HTERT RPE-1 (cell line): Measurements from ENCODE around the gene TMC4.
"Not testable (repeated sequence)": the region's sequence is repeated elsewhere in the genome, so short reads cannot be mapped to it uniquely, and the experiment has no call there.

ENCODE experiments used
- in situ Hi-C: fragments of 300-500 bp; cut with MboI; formaldehyde crosslinking; loops from 4 replicates; pipeline ENCODE4 v1.14.3; 2020; ENCODE audit warnings: low sequenced_read_pairs

Gene TMC4

DNA sequence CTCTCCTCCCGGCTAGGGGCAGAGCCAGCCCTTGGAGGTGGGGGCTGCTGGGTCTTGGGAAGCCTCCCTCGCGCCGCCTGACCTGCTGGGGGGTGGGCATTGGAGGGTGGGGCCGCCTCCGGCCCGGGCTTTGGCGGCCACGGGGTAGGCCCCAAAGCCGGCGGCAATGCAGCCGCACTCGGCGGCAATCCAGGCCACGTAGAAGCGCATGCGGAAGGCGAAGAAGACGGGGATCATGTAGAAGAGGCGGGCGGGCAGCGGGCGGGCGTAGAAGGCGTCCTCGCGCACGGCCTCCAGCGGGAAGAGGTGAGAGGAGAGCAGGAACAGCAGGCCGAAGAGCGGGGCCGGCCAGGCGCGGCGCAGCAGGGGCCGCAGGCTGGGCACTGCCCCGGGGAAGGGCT, 7.7 kb upstream of the TMC4 start:
- in situ Hi-C loops = no loop called here

DNA sequence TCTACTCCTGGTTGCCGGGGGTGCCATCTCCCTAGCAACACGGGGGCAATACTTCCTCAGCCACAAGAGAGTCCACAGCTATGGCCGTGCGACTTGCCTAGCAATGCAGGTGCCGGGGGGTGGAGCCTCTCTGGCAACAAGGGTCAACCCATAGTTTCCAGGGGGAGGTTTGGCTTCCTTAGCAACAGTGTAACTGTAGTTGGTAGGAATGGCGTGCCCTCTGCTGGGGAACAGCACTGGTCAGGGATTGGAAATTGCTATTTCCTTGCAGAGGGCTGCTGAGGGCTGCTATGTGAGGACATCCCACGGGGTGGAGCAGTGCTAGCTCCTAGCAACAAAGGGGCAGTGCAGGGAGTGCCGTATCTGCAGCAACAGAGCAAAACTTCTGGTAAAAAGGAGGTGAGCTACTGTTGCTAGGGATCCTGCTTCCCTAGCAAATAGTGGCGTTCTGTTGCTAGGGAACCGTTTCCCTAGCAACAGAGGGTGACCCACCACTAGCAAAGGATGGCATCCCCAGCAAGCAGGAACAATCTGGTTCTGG, 7.0 kb upstream of the TMC4 start:
- in situ Hi-C loops = no loop called here

DNA sequence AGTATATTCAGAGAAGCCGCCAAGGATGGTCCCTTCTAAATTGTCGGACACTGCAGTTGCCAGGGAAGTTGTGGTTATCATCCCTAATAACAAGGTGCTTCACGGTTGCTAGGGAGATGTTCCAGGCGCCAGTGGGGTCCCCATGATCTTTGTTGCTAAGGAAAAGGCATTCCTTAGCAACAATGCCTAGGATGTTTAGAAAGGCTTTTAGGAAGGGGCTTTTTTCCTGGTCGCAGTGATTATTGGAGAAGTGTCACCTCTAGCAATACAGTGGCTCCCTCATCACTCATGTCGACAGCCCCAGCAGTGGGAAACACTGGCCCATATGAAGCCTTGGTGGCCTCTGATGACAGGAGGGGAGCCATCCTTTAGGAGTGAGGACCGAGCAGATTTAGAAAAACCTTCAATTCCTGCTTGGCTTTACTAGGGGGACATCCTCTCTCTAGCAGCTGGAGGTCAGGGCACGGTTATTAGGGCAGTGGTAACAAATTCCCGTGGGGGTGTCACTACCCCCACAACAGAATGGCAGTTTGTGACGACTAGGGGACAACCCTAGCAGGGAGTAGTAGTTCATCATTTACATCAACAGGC, 6.4 kb upstream of the TMC4 start:
- in situ Hi-C loops = no loop called here

DNA sequence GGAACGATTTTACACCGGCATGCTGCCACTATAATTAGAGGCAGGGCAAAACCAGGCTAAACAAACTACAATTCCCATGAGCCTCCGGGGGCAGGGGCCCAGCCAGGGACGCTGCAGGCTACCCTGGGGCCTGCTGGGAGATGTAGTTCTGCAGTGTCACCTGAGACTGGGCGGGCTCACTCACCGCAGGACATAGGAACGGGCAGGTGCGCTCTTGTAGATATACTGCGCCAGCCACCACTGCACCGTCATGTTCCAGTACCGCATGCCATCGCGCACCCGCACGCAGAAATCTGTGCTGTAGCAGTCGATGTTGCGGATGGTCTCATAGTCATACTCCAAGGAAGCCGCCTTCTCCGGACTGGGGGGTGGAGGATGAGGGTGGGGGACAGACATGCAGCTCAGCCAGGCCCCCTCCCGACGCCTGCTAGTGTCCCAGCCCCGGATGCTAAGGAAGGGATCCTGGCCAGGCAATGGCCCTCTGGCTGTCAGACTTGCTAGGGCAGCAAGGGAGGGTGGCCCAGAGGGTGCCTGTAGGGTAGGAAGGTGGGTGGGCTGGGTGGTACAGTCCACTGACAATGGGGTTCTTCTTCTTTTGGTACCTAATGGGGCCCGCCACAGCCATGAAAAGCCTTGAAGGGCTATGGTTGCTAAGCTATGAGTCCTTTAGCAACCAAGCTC, 5.8 kb upstream of the TMC4 start:
- in situ Hi-C loops = no loop called here

DNA sequence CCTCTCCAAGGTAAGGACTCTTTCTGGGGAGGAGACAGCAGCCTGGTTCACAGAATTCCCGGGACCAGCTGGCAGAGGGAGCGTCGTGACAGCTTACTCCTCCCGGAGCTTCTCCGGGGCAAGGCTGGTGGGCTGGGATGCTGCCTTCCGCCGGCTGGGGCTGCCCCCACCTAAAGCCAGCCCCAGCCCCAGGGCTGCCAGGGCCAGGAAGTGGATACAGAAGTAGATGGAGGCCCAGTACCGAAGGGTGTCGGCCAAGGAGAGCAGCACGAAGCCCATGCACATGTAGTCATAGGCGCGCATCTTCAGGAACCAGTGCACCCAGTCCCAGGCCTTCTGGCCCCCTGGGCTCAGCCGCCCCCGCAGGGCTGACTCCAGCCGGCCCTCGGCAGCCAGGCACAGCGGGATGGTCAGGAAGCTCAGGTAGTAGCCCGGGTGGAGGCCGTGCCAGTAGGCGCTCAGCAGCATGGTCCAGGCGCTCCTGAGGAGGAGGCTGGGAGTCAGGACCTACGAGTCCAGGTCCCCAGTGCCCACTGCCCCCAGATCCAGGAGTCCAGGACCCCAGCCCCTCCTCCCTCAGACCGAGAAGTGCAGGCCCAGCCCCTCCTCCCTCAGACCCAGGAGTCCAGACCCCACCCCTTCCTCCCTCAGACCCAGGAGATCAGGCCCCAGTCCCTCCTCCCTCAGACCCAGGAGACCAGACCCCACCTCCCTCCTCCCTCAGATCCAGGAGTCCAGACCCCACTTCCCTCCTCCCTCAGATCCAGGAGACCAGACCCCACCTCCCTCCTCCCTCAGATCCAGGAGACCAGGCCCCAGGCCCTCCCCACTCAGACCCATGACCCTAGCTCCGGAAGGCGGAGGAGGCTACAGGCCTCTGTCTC, 1.2 kb upstream of the TMC4 start:
- in situ Hi-C loops = no loop called here

DNA sequence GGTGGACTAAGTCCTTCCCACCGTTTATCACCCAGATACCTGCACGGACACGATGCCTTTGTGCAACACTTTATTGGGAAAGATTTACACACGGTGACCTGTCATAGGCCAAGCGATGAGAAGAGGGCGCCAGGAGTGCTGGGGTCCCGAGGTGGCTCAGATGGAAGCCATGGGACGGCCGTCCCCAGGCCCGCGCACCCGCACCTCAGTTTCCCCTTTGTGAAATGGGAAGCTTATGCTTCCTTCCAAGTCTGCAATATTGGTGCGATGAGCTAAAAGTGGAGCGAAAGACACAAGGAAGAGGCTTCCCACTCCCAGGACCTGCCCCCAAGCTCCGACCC, 369 bp upstream of the TMC4 start:
- in situ Hi-C loops = no loop called here

DNA sequence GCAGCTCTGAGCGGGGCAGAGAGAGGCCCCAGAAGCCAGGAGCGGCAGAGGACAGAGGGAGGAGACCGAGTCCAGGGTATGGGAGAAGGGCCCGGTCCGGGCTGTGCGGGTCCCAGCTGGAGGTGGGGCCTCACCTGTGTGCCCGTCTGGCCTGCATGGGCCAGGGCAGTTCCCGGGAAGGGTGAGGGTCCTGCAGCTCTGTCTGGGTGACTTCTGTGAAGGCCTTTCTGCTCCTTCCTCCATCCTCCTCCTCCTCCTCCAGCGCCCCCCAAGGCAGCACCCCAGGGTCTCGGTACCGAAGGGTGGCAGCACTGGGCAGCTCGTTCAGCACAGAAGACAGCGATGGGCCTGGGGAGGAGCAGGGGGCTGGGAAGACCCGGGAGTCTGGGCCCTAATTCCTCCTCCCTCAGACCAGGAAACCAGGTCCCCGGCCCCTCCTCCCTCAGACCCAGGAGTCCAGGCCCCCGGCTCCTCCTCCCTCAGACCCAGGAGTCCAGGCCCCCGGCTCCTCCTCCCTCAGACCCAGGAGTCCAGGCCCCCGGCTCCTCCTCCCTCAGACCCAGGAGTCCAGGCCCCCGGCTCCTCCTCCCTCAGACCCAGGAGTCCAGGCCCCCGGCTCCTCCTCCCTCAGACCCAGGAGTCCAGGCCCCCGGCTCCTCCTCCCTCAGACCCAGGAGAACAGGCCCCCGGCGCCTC, 1.1 kb downstream of the TMC4 start:
- in situ Hi-C loops = not testable (repeated sequence)

DNA sequence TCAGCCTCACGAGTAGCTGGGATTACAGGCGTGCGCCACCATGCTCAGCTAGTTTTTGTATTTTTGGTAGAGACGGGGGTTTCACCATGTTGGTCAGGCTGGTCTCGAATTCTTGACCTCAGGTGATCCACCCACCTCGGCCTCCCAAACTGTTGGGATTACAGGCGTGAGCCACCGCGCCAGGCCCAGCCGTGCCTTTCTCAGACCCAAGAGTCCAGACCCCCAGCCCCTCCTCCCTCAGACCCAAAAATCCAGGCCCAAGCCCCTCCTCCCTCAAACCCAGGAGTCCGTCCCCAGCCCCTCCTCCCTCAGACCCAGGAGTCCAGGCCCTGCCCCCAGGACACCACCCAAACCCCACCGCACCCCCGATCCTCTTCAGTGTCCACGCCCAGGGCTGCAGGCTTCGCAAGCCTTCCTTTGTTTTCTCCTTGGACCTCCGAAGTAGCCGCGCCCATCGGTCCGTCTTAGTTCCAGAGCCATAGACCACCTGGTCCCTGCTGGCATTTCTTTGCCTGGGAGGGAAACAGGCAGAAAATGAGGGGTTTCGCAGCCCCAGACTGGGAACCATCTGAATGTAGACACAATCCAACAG, 3.7 kb downstream of the TMC4 start:
- in situ Hi-C loops = no loop called here

DNA sequence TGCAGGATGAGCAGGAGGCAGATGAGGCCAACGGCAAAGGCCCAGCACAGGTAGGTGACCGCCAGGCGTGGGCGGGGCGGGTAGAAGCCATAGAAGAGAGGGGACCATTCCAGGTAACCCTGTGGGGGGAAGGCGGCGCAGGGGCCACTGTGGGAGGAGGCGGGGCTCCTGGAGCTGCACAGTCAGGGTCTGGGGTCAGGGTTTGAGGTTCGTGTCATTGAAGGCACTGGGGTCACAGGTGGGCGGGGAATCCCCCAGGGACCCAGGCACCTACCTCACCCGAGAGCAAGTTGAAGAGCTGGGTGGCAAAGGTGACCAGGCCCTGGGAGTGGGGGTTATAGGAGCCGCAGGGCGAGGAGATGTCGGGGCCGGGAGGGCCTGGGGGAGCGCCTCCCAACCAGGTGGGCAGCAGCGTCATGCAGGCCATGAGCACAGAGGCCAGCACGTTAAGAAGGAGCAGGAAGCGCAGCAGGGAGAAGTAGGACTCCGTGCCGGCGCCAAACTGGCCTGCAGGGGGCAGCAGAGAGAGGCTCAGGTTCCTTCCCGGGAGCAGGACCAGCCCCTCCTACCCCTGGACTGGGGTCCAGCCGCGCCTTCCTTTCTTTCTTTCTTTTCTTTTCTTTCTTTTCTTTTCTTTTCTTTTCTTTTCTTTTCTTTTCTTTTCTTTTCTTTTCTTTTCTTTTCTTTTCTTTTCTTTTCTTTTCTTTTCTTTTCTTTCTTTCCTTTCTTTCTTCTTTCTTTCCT, 4.6 kb downstream of the TMC4 start:
- in situ Hi-C loops = no loop called here

DNA sequence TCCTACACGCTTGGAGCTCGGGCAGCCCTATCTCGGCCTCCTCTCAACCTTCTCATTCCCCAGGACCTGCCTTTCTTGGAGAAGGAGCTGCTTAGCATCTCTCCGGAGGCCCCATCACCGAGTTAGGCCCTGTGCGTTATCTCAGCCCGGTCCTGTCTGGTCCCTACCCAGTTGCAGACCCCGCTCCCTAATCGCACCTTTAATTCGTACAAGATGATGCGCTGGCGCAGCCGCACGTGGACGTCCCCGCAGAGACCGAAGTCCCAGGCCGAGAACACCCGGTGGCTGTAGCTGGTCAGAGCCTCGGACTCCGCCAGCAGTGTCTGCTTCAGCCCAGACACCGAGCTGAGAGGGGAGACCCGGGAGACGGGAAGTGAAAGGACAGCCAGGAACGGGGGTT, 7.7 kb downstream of the TMC4 start:
- in situ Hi-C loops = no loop called here

DNA sequence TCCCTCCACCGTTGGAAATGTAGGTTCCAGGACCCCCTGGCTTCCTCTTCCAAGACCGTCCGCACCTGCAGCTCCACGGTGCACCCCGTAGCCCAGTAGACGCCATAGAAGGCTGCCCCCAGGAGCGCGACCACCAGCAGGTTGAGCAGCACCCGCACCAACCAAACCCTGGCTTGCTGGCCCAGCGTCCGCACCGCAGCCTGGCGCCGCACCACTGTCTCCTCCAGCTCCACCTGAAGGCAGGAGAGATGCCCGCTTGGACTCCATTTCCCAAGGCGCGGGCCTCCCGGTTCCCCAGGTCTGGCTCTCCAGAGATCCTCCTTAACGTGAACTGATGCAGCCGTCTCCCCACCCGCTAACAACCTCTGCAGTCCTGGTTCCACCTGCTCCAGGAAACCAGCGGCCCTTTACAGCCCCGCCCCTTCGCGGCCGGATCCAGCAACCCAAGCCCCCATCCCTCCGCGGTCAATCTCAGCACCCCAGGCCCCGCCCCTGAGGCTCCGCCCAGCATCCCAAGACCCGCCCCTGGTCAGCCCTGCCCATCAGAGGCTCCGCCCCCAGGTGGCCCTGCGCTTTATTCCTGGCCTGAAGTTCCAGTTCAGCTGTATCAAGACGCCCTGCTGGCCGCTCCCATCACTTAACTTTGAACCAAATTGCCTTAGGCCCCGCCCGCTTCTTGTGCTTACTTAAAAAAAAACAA, 8.4 kb downstream of the TMC4 start:
- in situ Hi-C loops = no loop called here

DNA sequence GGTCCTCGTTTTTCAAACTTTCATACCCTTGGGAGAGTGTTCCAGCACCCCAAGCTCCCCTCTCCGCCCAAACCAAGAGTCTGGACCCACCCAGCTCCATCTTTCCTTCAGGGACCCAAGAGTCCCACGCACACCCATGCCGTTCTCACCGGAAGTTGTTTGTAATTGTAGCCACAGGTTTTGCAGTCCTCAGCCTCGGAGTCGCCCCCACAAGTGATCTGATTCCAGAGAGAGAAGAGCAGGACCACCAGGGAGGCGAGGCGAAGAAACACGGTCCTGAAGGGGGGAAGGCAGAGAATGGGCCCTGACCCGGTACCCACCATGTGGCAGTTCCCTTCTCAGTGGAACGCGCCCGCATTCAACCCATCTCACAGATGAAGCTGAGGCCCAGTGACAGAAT, 10.1 kb downstream of the TMC4 start:
- in situ Hi-C loops = no loop called here

DNA sequence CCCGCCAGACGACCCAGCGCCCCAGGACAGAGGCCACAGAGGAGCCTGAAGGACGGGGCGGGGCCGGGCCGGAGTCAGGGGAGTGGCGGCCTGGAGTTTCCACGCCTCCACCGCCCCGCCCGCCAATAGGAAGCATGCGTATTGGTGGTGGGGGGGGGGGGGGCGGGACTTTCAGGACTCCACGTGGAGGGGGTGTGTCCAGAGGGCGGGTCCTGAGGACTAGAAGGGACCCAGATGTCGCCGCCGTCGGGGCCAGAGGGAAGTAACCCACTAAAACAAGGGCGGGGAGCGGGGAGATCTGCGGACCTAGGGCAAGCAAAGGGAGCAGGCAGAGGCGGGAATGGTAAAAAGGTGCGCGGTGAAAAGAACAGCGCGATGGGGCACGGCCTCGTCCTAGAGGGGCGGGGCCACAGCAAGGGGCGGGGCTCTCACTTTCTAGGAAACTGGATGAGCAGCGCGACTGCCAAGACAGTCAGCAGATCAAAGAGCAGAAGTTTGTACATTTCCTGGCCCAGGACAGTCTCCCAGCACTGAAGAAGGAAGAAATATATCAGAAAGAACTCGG, 10.6 kb downstream of the TMC4 start:
- in situ Hi-C loops = no loop called here

DNA sequence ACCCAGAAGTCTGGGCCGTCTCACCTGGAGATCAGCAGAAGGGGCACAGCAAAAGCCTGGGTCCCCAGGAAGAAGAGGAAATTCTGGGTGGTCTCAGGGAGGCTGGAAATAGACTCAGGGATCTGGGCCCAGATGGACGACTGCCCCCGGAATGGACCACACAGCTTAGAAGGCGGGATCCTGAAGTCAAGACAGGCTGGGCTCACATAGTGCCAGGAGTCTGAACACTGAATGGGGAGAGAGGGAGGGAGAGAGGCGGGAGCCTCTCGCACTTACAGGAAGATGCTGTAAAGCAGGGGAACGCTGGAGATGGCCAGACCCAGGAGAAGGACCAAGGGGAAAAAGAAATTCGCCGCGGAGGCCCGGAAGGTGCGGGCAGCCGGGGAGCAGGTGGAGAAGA, 12.1 kb downstream of the TMC4 start:
- in situ Hi-C loops = no loop called here

DNA sequence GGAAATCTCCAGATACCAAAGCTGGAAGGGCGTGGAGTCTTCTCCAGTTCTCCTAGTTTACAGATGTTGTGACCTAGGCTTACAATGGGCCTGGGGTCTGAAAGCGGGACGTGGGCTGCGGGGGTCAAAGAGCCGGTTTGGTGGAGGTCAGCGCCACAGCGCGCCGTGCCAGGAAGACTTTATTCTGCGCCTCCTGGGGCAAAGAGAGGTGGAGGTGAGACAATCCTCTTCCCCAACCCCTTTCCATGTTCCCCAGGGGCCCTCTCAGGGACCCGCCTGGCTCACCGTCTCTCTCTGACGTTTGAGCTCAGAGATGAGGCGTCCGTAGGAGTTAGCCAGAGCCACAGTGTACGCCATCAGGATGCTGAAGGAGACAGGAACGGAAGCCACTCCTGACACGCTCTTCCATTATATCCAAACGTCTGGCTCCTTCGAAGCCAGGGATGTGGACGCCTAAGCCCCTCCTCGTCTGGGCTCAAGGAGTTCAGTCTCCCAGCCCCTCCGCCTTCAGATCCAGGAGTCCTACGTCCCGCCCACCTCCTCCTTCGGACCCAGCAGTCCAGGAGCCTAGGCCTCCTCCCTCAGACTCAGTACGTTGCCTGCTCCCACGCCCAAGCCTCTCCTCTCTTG, 12.7 kb downstream of the TMC4 start:
- in situ Hi-C loops = no loop called here

DNA sequence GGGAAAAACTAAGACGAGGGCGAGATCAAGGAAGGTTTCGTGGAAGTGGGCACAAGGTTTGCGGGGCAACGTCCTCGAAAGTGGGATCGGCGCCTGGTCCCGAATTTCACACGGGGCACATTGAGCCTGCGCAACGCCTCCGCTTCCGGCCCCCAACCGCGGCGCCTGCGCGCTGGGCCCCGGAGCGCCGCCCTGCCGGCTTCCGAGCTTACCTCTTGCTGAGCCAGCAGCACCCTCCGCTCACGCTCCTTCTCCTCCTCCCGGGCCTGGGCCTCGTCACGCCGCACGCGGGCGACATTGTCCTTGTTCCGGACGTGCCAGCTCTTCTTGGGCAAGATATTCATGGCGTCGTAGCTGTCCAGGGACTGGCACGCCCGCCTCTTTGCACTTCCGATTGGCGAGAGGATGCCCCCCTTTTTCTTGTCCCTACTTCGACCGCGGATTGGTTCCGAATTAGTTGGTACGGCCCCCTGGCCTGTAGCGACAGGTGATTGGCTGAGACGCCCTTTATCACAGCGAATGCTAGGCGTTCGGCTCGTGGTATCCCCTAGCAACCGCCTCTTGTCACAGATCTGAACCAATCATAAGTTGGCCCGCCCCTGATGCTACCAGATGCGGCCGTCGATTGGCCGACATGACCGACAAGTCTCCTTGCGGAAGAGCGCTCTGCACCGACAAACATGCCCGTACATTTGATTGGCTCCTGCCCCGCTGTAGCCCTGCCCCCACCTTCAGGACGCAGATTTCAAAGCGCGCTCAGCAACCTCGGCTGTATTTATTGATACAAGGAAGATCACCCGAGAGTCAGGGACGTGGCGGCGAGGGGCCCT, 13.4 kb downstream of the TMC4 start, which contains the start of gene LENG1:
TSS of gene LENG1 (minus strand) at position 370 of the 830 bp plus-strand sequence. CDS start at position 344, 26 bp downstream.
- in situ Hi-C loops = no loop called here

DNA sequence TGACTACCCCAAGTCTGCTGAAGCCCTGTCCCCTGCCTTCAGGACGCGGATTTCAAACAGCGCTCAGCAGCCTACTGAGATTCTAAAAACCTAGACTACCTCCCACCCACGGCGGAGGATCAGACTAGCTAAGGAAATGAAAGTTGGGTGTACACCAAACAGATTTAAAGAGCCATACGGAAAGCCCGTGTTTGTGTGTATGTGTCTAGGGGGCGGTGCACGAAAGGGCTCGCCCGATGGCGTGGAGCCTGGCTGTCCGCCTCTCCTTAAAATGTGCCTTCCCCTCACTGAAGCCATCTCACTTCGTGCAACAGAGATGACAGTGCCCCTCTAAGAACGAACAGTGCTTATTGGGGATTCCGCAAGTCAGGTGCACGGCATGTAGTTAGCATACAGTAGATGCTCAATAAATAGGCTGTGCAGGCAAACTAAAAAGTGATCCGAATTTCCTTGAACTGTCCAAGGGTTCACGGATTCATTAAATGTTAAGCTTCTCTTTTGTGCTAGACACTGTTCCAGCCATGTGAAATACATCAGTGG, 14.1 kb downstream of the TMC4 start:
- in situ Hi-C loops = no loop called here

DNA sequence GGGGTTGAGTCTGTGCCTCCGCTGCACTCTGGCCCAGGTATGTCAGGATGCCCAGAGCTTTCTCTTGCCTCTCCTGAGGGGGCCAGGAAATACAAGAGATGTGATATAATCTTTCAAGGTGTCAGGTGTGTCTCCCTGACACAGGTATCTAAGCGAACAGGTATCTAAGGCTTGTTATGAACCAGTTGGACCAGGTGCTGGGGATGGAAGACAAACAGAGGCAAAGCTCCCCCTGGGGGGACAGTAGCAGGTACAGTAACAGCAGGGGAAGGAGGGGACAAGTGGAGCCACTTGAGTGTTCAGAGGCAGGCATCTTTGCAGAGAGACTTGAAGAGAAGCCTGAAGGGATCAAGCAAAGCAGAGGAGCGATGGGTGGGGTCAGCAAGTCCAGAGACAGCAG, 16.0 kb downstream of the TMC4 start:
- in situ Hi-C loops = no loop called here
